NT2/D1 (cell line): ENCODE results near the gene MX1.

Source experiments
- DNase-seq: peaks from one replicate; pipeline ENCODE4 v3.0.0-alpha.2; 2011; ENCODE audit warnings: low read depth, low spot score
- H3K27me3 ChIP-seq: 2 replicates; pipeline ENCODE4 v1.6.0; 2011; ENCODE audit warnings: mild to moderate bottlenecking; ENCODE audit not compliant: insufficient read length, insufficient read depth
- H3K36me3 ChIP-seq: 2 replicates; pipeline ENCODE4 v1.6.1; 2011; ENCODE audit warnings: mild to moderate bottlenecking, low read length, mixed read lengths; ENCODE audit not compliant: insufficient read depth, insufficient read length
- H3K4me1 ChIP-seq: 2 replicates; pipeline ENCODE4 v1.5.1; 2011; ENCODE audit not compliant: insufficient read depth, insufficient read length
- H3K4me3 ChIP-seq: 2 replicates; pipeline ENCODE4 v1.5.1; 2011; ENCODE audit warnings: low read depth; ENCODE audit not compliant: insufficient read length
- H3K9ac ChIP-seq: 2 replicates; pipeline ENCODE4 v1.6.0; 2011; ENCODE audit warnings: low read depth; ENCODE audit not compliant: insufficient read length
- H3K9me3 ChIP-seq: 2 replicates; pipeline ENCODE4 v1.5.1; 2011; ENCODE audit warnings: mild to moderate bottlenecking, low read length; ENCODE audit not compliant: insufficient read depth
- SUZ12 ChIP-seq: IDR thresholded peaks from 2 replicates; pipeline ENCODE4 v1.6.1; 2011; ENCODE audit not compliant: insufficient read length, insufficient read depth; ENCODE audit errors: extremely low read depth
- YY1 ChIP-seq: IDR thresholded peaks from 2 replicates; pipeline ENCODE4 v1.6.1; 2011; ENCODE audit not compliant: insufficient read length, insufficient read depth
- ZNF274 ChIP-seq: IDR thresholded peaks from 2 replicates; pipeline ENCODE4 v1.6.1; 2011; ENCODE audit warnings: mild to moderate bottlenecking, low read depth, low read length

The MX1 gene

DNA sequence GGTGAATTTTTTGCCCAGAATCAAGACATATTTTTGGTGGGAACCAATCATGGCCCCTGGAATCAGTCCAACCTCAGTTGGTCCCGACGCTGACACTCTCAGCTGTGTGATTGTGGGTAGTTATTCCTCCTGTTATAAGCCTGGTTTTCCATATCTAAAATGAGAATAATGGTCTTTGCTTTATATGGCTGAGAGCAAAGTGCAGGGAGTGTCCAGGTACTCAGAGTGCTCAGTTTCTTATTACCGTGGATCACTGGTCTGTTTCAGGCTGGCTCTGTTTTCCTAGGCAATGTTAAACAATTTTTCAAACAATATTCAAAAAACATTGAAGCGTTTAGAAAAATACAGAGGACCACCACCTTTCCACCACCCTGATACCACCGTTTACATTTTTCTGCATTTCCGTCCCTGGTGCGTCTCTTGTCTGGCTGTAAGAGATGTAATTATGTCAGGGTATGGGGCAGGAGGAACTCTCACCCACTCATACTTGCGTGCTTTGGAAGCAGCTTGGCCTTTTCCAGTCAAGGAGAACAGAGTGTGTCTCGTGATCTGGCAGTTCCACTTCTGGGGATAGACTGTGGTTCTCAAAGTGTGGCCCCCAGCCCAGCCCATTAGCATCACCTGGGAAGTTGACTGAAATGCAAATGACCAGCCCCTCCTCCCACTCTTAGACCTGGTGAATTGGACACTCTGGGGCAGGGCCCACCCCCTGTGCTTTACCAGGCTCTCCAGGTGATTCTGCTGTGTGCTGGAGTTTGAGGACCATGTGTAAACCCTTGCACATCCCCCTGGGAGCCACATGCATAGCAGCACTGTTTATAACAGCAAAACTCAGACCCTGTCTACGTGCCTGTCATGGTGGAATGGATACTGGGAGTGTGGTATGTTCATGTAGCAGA is 6.8 kb downstream of the MX1 start:
- TF ChIP-seq YY1 (no peak), SUZ12 (no peak)
- Histone ChIP-seq H3K4me3 (no peak overlapping the region), H3K36me3 (peaks cover 3% of the 10 kb centered on the region), H3K9me3 (peaks cover 14% of the 10 kb centered on the region; the same call in 1 of the 2 replicates), H3K4me1 (no peaks in the 10 kb centered on the region), H3K27me3 (peaks cover 18% of the 10 kb centered on the region), H3K9ac (no peak overlapping the region)
- DNase-seq = no peak

DNA sequence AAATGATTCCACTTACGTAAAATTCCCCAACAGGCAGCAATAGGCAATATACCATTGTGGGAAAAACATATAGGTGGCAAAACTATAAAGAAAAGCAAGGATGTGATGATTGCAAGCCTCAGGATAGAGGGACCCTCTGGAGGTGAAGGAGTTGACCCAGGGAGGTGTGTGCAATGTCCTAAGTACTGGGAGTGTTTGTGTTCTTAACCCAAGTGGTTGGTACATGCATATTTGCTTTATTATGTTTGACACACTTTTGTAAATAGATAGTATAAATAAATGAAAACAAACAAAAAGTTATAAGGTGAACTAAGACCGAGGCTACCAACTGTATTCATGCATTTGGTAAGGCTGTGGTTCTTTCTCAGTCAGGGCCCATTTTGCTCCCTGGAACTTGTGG is 7.5 kb downstream of the MX1 start:
- no peak overlapping the region for H3K9ac ChIP-seq
- peaks cover 2% of the 10 kb centered on the region for H3K4me1 ChIP-seq
- TF ChIP-seq YY1 (no peak), ZNF274 (no peak), SUZ12 (no peak)
- peaks cover 3% of the 10 kb centered on the region for H3K36me3 ChIP-seq
- DNase-seq = no peak
- peaks cover 14% of the 10 kb centered on the region; the same call in 1 of the 2 replicates for H3K9me3 ChIP-seq
- H3K4me3 ChIP-seq = no peak overlapping the region
- H3K27me3 ChIP-seq = peaks cover 10% of the 10 kb centered on the region

DNA sequence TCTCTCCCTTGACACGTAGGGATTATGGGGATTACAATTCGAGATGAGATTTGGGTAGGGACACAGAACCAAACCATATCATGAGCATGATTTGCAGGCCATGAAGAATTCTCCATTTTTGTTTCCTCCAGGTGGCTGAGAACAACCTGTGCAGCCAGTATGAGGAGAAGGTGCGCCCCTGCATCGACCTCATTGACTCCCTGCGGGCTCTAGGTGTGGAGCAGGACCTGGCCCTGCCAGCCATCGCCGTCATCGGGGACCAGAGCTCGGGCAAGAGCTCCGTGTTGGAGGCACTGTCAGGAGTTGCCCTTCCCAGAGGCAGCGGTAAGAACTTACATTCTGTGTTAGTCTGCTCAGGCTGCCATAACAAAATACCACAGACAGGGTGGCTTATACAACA is 9.7 kb downstream of the MX1 start:
- H3K36me3 ChIP-seq = peaks cover 3% of the 10 kb centered on the region
- no peak for DNase-seq
- H3K9ac ChIP-seq = no peak overlapping the region
- H3K27me3 ChIP-seq = no peaks in the 10 kb centered on the region
- peaks cover 14% of the 10 kb centered on the region; the same call in 1 of the 2 replicates for H3K9me3 ChIP-seq
- H3K4me3 ChIP-seq = no peak overlapping the region
- H3K4me1 ChIP-seq = peaks cover 2% of the 10 kb centered on the region
- no peak for TF ChIP-seq YY1
- no peak for TF ChIP-seq ZNF274
- TF ChIP-seq SUZ12 = no peak

DNA sequence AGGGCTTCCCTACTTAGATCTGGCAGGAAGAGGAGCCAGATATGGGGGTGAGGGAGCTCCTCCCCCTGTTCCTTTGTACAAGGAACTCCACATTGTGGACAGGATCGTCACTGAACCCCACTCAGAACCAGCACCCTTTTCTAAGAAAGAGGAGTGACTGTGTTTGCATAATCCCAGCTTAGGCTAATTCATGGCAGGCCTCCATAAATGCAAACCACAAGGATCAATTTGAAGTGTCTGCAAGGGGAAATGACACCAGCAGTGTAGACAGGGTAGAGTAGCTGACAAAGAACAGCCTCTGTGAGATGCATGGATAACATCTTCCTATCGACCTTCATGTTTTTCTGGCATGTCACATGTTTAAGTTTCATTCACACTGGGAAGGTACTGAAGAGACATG is 11.7 kb downstream of the MX1 start:
- TF ChIP-seq ZNF274 (no peak), YY1 (no peak), SUZ12 (no peak)
- peaks cover 14% of the 10 kb centered on the region; the same call in 1 of the 2 replicates for H3K9me3 ChIP-seq
- no peak for DNase-seq
- H3K27me3 ChIP-seq = no peaks in the 10 kb centered on the region
- peaks cover 2% of the 10 kb centered on the region for H3K4me1 ChIP-seq
- H3K9ac ChIP-seq = no peak overlapping the region
- no peak overlapping the region for H3K4me3 ChIP-seq
- H3K36me3 ChIP-seq = peaks cover 3% of the 10 kb centered on the region

DNA sequence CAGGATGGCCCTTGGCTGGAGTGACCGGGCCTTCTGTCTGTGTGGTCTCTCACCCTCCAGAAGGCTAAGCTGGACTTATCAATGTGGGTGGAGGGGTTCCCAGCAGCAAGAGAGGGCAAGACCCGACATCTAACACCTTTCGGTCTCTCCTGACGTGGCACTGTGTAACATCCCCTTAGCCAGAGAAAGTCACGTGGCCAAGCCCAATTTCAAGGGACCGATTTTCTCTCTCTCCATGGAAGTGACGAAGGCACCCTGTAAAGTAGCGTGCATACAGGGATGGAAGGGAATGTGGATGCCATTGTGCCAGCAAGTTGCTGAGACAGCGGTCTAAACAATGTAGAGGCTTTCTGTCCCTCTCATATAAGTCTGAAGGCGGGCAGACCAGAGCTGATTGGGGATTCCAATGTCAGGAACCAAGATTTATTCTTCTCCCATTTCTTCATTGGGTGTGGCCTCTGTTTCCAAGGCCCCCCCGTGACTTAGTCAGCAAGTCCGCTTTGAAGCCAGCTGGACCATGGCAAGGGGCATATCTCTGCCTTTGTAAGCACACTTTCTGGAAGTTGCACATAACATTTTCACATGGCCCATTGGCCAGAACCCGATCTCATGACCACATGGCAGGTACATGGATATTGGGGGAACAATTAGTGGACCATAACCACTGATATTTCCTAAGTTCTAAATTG is 12.5 kb downstream of the MX1 start:
- no peak overlapping the region for H3K4me3 ChIP-seq
- no peak overlapping the region for H3K9ac ChIP-seq
- TF ChIP-seq SUZ12 = no peak
- no peak for TF ChIP-seq YY1
- no peak for TF ChIP-seq ZNF274
- no peak for DNase-seq
- no peaks in the 10 kb centered on the region for H3K27me3 ChIP-seq
- H3K4me1 ChIP-seq = peaks cover 2% of the 10 kb centered on the region
- peaks cover 14% of the 10 kb centered on the region; the same call in 1 of the 2 replicates for H3K9me3 ChIP-seq
- H3K36me3 ChIP-seq = peaks cover 3% of the 10 kb centered on the region

DNA sequence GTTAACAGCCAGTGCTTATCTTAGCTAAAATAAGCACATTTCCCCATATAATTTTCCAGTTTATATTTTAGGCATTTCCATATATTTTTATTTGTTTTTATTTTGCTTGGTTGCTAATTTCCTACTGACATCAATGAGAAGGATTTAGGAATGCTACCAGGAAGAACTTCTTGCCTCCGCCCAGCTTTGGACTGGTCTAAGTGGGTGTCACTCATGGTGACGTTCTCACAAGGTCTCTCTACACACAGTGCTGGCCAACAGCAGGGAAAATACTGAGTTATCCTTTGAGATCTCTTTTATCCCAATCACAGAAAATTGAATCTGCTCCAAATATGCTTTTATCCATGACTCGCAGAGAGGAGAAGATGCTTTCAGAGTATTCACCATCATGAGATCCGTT is 13.2 kb downstream of the MX1 start:
- no peak for TF ChIP-seq YY1
- TF ChIP-seq SUZ12 = no peak
- TF ChIP-seq ZNF274 = no peak
- no peak overlapping the region for H3K9ac ChIP-seq
- peaks cover 2% of the 10 kb centered on the region for H3K4me1 ChIP-seq

DNA sequence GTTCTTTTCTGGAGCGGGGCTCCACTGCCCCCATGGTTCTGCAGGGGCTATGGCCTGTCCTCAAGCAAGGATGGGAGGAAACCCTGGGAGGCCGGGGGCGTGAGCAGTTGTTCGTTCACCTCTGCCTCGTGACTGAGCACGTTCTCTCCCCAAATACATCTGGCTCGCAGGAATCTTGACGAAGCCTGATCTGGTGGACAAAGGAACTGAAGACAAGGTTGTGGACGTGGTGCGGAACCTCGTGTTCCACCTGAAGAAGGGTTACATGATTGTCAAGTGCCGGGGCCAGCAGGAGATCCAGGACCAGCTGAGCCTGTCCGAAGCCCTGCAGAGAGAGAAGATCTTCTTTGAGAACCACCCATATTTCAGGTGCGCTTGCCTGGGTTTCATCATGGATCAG is 15.5 kb downstream of the MX1 start:
- Histone ChIP-seq H3K4me1 (peaks cover 2% of the 10 kb centered on the region), H3K9me3 (no peaks in the 10 kb centered on the region), H3K4me3 (no peak overlapping the region), H3K9ac (no peak overlapping the region), H3K36me3 (peaks cover 3% of the 10 kb centered on the region), H3K27me3 (no peaks in the 10 kb centered on the region)
- no peak for DNase-seq
- TF ChIP-seq YY1 (no peak), ZNF274 (no peak), SUZ12 (no peak)

More for the DNA sequence above, 13.2 kb downstream of the MX1 start:
- Histone ChIP-seq H3K27me3 (no peaks in the 10 kb centered on the region), H3K36me3 (peaks cover 3% of the 10 kb centered on the region), H3K4me3 (no peak overlapping the region), H3K9me3 (peaks cover 14% of the 10 kb centered on the region; the same call in 1 of the 2 replicates)
- DNase-seq = no peak
